ENCODE results near the gene CHSY3. TPM values are rescaled to one million over a fixed set of nuclear protein-coding genes. Genes with fewer than 3 reads are reported as not detected.
A peak's percentile ranks its signal among the peaks of the same experiment; 100 is the strongest.

Gene CHSY3
- total and polyA plus RNA-seq, 2 experiments from 2014 or later, result 0.44 to 3.0 TPM

DNA sequence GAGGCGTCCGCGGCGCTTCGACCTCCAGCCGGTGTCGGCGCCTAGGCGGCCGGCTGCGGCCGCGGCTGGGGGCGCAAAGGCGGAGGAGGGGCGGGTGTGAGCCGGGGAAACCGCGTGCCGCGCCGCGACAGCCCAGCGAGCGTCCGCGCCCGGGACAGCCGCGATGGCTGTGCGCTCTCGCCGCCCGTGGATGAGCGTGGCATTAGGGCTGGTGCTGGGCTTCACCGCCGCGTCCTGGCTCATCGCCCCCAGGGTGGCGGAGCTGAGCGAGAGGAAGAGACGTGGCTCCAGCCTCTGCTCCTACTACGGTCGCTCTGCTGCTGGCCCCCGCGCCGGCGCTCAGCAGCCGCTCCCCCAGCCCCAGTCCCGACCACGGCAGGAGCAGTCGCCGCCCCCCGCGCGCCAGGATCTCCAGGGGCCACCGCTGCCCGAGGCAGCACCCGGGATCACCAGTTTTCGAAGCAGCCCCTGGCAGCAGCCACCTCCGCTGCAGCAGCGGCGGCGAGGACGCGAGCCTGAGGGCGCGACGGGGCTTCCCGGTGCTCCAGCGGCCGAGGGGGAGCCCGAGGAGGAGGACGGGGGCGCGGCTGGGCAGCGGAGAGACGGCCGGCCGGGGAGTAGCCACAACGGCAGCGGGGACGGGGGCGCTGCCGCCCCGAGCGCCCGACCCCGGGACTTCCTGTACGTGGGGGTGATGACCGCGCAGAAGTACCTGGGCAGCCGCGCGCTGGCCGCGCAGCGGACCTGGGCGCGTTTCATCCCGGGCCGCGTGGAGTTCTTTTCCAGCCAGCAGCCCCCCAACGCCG, 605 bp downstream of the CHSY3 start:
- Histone ChIP-seq H3K4me3 (peak overlapping the region; percentile 83), H2AFZ (peak overlapping the region; percentile 97), H3K27ac (ENCODE audit: low read depth) (no peak overlapping the region), H3F3A (replicated peaks; ENCODE audit: low read depth) (no peaks in the 10 kb centered on the region), H4K20me1 (replicated peaks; ENCODE audit: insufficient read depth) (no peaks in the 10 kb centered on the region), H3K36me3 (ENCODE audit: insufficient read depth) (no peaks in the 10 kb centered on the region), H3K9me2 (ENCODE audit: insufficient read depth) (no peaks in the 10 kb centered on the region), H3K4me2 (peak overlapping the region; percentile 93), H3K27me3 (ENCODE audit: insufficient read depth) (peaks cover 53% of the 10 kb centered on the region), H3K4me1 (ENCODE audit: insufficient read depth) (peaks cover 10% of the 10 kb centered on the region; the same call in 1 of the 2 replicates), H3K79me2 (replicated peaks; ENCODE audit: insufficient read depth) (no peaks in the 10 kb centered on the region)
- peaks cover 24% of the 10 kb centered on the region for H3K27me3 Mint-ChIP-seq (ENCODE audit: insufficient read depth, low read depth, poor library complexity)
- peak overlapping the region; percentile 79; the same call in 2 of the 3 replicates for H3K4me3 Mint-ChIP-seq
- H3K36me3 Mint-ChIP-seq (ENCODE audit: low read depth), result no peaks in the 10 kb centered on the region; the same call in 2 of the 3 replicates
- peaks cover 9% of the 10 kb centered on the region for H3K4me1 Mint-ChIP-seq
- H3K9me3 Mint-ChIP-seq, result peaks cover 3% of the 10 kb centered on the region; the same call in 1 of the 3 replicates
- no peak for TF ChIP-seq POLR2AphosphoS5 (IDR thresholded peaks at IDR 0.05; ENCODE audit: low read depth)
- H3K27ac Mint-ChIP-seq, result no peak overlapping the region
- peak; percentile 45 for DNase-seq (ENCODE audit: low spot score)
- peak; percentile 17 for ATAC-seq

DNA sequence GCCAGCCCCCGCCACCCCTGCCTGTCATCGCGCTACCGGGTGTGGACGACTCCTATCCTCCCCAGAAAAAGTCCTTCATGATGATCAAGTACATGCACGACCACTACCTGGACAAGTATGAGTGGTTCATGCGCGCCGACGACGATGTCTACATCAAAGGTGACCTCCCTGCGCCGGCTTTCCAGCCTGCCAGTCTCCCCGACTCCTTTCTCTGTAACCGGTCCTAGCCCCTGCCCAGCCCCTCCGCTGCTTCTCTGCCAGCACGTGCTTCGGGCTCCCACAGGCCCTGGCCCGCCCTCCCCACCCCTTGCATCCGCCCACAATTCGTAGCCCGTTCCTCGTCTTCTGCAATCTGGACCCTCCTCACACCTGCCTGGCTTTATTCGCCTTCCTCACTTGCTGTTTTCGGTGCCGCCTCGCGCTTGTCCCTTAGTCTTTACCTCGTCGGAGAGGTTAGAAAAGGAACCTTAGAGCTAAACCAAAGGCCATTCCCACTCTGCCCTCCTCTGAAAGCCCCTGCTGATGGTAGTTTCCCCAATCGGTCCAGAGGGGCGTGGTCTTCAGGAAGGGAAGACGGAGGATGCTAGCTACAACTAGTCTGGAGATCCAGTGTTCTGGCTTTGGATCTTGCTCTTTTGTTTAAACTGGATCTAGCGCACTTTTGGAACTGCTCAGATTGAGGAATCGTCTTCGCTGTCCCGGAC, 1.4 kb downstream of the CHSY3 start:
- Mint-ChIP-seq H3K27ac (no peak overlapping the region), H3K36me3 (ENCODE audit: low read depth) (no peaks in the 10 kb centered on the region; the same call in 2 of the 3 replicates), H3K4me3 (peak overlapping the region; percentile 79), H3K9me3 (peaks cover 3% of the 10 kb centered on the region; the same call in 1 of the 3 replicates), H3K4me1 (peaks cover 9% of the 10 kb centered on the region), H3K27me3 (ENCODE audit: insufficient read depth, low read depth, poor library complexity) (peaks cover 24% of the 10 kb centered on the region)
- DNase-seq (ENCODE audit: low spot score) (peak; percentile 74), ATAC-seq (peak; percentile 24)
- Histone ChIP-seq H3K9me2 (ENCODE audit: insufficient read depth) (no peaks in the 10 kb centered on the region), H3K4me1 (ENCODE audit: insufficient read depth) (peaks cover 10% of the 10 kb centered on the region; the same call in 1 of the 2 replicates), H2AFZ (peak overlapping the region; percentile 99), H3K27ac (ENCODE audit: low read depth) (no peak overlapping the region), H3K36me3 (ENCODE audit: insufficient read depth) (no peaks in the 10 kb centered on the region), H4K20me1 (replicated peaks; ENCODE audit: insufficient read depth) (no peaks in the 10 kb centered on the region), H3K4me2 (peak overlapping the region; percentile 93), H3K79me2 (replicated peaks; ENCODE audit: insufficient read depth) (no peaks in the 10 kb centered on the region), H3K4me3 (peak overlapping the region; percentile 83), H3K27me3 (ENCODE audit: insufficient read depth) (peaks cover 53% of the 10 kb centered on the region), H3F3A (replicated peaks; ENCODE audit: low read depth) (no peaks in the 10 kb centered on the region)
- no peak for TF ChIP-seq ZNF114 (CRISPR knock-in tag; IDR thresholded peaks at IDR 0.05)
- TF ChIP-seq EZH2 (IDR thresholded peaks at IDR 0.05; ENCODE audit: low read depth, unreplicated experiment), result peak; percentile 22

DNA sequence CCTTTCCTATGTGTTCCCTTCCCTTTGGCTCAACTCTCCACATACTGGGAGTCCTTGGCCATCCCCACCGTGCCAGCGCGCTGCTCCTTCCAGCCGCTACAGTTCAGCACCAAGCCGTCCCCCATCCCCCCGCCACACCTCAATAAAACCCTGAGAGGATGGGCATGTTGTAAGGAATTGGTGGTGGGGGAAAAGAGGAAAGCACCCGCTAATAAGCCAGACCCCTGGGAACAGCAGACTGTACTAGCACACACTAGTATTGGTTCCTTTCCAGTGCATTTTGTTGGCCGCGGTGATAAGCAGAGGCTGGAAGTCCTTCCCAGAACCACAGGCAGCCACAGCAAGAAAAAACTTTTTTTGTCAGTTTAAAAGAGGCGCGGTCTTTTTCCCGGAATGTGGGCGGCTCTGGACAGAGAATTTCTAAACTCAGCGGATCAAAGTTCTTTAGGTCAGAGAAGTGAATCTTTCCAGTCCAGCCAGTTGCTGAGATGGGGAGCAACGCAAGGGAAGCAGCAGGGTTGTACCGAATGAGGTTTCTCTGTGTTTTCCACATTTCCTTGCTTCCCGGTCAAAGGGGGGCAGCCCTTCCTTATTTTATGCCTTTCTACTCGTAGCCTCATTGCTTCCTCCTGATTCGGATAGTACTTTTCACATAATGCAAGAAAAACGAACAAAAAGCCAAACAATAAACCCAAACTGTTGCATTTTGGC, 2.1 kb downstream of the CHSY3 start:
- Mint-ChIP-seq H3K27ac (no peak overlapping the region), H3K4me1 (peaks cover 9% of the 10 kb centered on the region), H3K27me3 (ENCODE audit: insufficient read depth, low read depth, poor library complexity) (peaks cover 24% of the 10 kb centered on the region), H3K9me3 (peaks cover 3% of the 10 kb centered on the region; the same call in 1 of the 3 replicates), H3K36me3 (ENCODE audit: low read depth) (no peaks in the 10 kb centered on the region; the same call in 2 of the 3 replicates), H3K4me3 (peak overlapping the region; percentile 79)
- Histone ChIP-seq H3K4me2 (peak overlapping the region; percentile 93), H2AFZ (peak overlapping the region; percentile 99), H3K4me3 (peak overlapping the region; percentile 83), H3K36me3 (ENCODE audit: insufficient read depth) (no peaks in the 10 kb centered on the region), H4K20me1 (replicated peaks; ENCODE audit: insufficient read depth) (no peaks in the 10 kb centered on the region), H3K4me1 (ENCODE audit: insufficient read depth) (peaks cover 10% of the 10 kb centered on the region; the same call in 1 of the 2 replicates), H3K9me2 (ENCODE audit: insufficient read depth) (no peaks in the 10 kb centered on the region), H3K27me3 (ENCODE audit: insufficient read depth) (peaks cover 53% of the 10 kb centered on the region), H3F3A (replicated peaks; ENCODE audit: low read depth) (no peaks in the 10 kb centered on the region), H3K79me2 (replicated peaks; ENCODE audit: insufficient read depth) (no peaks in the 10 kb centered on the region), H3K27ac (ENCODE audit: low read depth) (no peak overlapping the region)
- ATAC-seq (peak; percentile 9), DNase-seq (ENCODE audit: low spot score) (peak; percentile 42)
- TF ChIP-seq, protein P1, sequence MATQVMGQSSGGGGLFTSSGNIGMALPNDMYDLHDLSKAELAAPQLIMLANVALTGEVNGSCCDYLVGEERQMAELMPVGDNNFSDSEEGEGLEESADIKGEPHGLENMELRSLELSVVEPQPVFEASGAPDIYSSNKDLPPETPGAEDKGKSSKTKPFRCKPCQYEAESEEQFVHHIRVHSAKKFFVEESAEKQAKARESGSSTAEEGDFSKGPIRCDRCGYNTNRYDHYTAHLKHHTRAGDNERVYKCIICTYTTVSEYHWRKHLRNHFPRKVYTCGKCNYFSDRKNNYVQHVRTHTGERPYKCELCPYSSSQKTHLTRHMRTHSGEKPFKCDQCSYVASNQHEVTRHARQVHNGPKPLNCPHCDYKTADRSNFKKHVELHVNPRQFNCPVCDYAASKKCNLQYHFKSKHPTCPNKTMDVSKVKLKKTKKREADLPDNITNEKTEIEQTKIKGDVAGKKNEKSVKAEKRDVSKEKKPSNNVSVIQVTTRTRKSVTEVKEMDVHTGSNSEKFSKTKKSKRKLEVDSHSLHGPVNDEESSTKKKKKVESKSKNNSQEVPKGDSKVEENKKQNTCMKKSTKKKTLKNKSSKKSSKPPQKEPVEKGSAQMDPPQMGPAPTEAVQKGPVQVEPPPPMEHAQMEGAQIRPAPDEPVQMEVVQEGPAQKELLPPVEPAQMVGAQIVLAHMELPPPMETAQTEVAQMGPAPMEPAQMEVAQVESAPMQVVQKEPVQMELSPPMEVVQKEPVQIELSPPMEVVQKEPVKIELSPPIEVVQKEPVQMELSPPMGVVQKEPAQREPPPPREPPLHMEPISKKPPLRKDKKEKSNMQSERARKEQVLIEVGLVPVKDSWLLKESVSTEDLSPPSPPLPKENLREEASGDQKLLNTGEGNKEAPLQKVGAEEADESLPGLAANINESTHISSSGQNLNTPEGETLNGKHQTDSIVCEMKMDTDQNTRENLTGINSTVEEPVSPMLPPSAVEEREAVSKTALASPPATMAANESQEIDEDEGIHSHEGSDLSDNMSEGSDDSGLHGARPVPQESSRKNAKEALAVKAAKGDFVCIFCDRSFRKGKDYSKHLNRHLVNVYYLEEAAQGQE (IDR thresholded peaks at IDR 0.05; ENCODE audit: unreplicated experiment), result no peak
- TF ChIP-seq, protein P2, sequence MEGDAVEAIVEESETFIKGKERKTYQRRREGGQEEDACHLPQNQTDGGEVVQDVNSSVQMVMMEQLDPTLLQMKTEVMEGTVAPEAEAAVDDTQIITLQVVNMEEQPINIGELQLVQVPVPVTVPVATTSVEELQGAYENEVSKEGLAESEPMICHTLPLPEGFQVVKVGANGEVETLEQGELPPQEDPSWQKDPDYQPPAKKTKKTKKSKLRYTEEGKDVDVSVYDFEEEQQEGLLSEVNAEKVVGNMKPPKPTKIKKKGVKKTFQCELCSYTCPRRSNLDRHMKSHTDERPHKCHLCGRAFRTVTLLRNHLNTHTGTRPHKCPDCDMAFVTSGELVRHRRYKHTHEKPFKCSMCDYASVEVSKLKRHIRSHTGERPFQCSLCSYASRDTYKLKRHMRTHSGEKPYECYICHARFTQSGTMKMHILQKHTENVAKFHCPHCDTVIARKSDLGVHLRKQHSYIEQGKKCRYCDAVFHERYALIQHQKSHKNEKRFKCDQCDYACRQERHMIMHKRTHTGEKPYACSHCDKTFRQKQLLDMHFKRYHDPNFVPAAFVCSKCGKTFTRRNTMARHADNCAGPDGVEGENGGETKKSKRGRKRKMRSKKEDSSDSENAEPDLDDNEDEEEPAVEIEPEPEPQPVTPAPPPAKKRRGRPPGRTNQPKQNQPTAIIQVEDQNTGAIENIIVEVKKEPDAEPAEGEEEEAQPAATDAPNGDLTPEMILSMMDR (conservative IDR thresholded peaks at IDR 0.05; ENCODE audit: low read depth in 2 of 2), result peak in 1 of 2 experiments; percentile 62; a peak in 2 of 4 replicates
- TF ChIP-seq EZH2 (IDR thresholded peaks at IDR 0.05; ENCODE audit: low read depth, unreplicated experiment), result peak; percentile 50
- no peak for TF ChIP-seq NANOG (IDR thresholded peaks at IDR 0.05; ENCODE audit: borderline replicate concordance)
- TF ChIP-seq CREB1 (CRISPR knock-in tag; IDR thresholded peaks at IDR 0.05; ENCODE audit: low read depth), result no peak
- no peak for TF ChIP-seq EZH2phosphoT487 (IDR thresholded peaks at IDR 0.05; ENCODE audit: unreplicated experiment)
- TF ChIP-seq JUNB (IDR thresholded peaks at IDR 0.05; ENCODE audit: unreplicated experiment), result no peak

Measured in GM23338 (cell line).